Heart left ventricle (tissue), 16 donors: ENCODE results near the gene HIVEP1. TPM values are rescaled to one million over a fixed set of nuclear protein-coding genes. Genes with fewer than 3 reads are reported as not detected.

Source experiments
- ATAC-seq, 4 donors: fragments of 200-7000 bp; cut with Tn5 transposase; one replicate each; pipeline ENCODE4 v1.9.1; 2020 to 2022; ENCODE audit warnings: moderate library complexity in 4 of 4, mild to moderate bottlenecking in 3 of 4, moderate number of reproducible peaks in 1 of 4
- DNase-seq, 5 donors: peaks; one replicate each; pipeline ENCODE4 v3.0.0-alpha.2; 2020
- H3K27ac ChIP-seq, 12 donors: fragments of 200-600 bp; sonication (generic) in 4 of 12; one replicate each; pipeline versions ENCODE4 v1.5.0 to v1.8.0; 2016 to 2022; ENCODE audit warnings: mild to moderate bottlenecking in 2 of 12
- H3K27me3 ChIP-seq, 9 donors: fragments of 200-600 bp; sonication (generic) in 2 of 9; one replicate each; pipeline versions ENCODE4 v1.5.1 to v1.8.0; 2016 to 2022; ENCODE audit warnings: mild to moderate bottlenecking in 3 of 9
- H3K36me3 ChIP-seq, 9 donors: fragments of 200-600 bp; sonication (generic) in 2 of 9; one replicate each; pipeline versions ENCODE4 v1.5.0 to v1.8.0; 2018 to 2022; ENCODE audit warnings: mild to moderate bottlenecking in 2 of 9
- H3K4me1 ChIP-seq, 12 donors: fragments of 200-600 bp; sonication (generic) in 4 of 12; one replicate each; pipeline versions ENCODE4 v1.5.0 to v1.8.0; 2016 to 2022; ENCODE audit warnings: mild to moderate bottlenecking in 3 of 12
- H3K4me3 ChIP-seq, 12 donors: fragments of 200-600 bp; sonication (generic) in 4 of 12; one replicate each; pipeline versions ENCODE4 v1.5.0 to v1.8.0; 2017 to 2022; ENCODE audit warnings: mild to moderate bottlenecking in 9 of 12, moderate library complexity in 4 of 12
- H3K9me3 ChIP-seq, 12 donors: fragments of 200-600 bp; sonication (generic) in 4 of 12; one replicate each; pipeline versions ENCODE4 v1.5.0 to v1.8.0; 2016 to 2022; ENCODE audit warnings: mild to moderate bottlenecking in 1 of 12
- POLR2A ChIP-seq, 2 donors: fragments of 450-650 bp; IDR thresholded peaks; one replicate each; pipeline ENCODE4 v1.6.1; 2017; ENCODE audit warnings: antibody characterized with exemption in 2 of 2, mild to moderate bottlenecking in 2 of 2, moderate library complexity in 2 of 2
- WGBS, 4 donors: extraction: QIAGEN DNeasy Blood & Tissue Kit in 2 of 4; methylation state at CpG; one replicate each; pipeline versions ENCODE4 v1.1.5 to v1.1.7; 2013 to 2018; 5-methylcytosine and 5-hydroxymethylcytosine counted together
- intact Hi-C, 10 donors: fragments of 100-400 bp; cut with DNase I; formaldehyde crosslinking; loops; one replicate each; pipeline versions ENCODE4 v1.11.1 to v1.14.2; 2022
- polyA plus RNA-seq, 2 donors: library from polyadenylated mRNA; stranded (reverse); fragments of 200-250 nt; gene quantifications; one replicate each; pipeline ENCODE4 v1.2.3, GENCODE V29; 2013
- total RNA-seq, 9 donors: library from RNA; depleted of rRNA in 2 of 9; stranded (reverse); fragments of >200 nt in 2 of 9; fragmentation: NEBNext Ultra II Directional in 3 of 9; extraction: Animal tissue kit (Norgen Biotek cat#: 25700) in 3 of 9; gene quantifications; one replicate each; pipeline versions ENCODE4 v1.1.0 to v1.2.4, GENCODE V29; 2016 to 2023
- TF ChIP-seq, protein P1 (sequence below), 12 donors: fragments of 200-600 bp; sonication (generic) in 4 of 12; IDR thresholded peaks; one replicate each; pipeline versions ENCODE4 v1.5.0 to v1.8.0; 2018 to 2022; ENCODE audit warnings: antibody characterized with exemption in 12 of 12, mild to moderate bottlenecking in 5 of 12
- donor health status: ischemic (EF 13 %, LVEDD 7.1; RV severe dilation, severe dysfunction).
- donor health status: healthy with polysubstance abuse.
- donor health status: DM: no; HTN: yes; CAD: no.
- donor health status: DM: no; HTN: no; CAD: no.
- donor health status: ischemic (EF 25% LVEDD 6.9; RV normal size, moderate dysfunction).
- donor health status: ischemic (EF 25% LVEDD 5.7; RV mildly dilated, moderate dysfunction).
- donor health status: healthy.
- donor health status: DM: yes; HTN: yes; CAD: no.
- donor health status: ischemic (EF 35%, LVEDD 5.7; RV mildly dilated, moderate dysfunction).
- donor health status: nonischemic (EF 11% LVEDD 7.7; RV severe dilation, severe dysfunction).
- donor health status: DM: yes; HTN: yes; CAD: no.
- donor health status: PGD.
- donor health status: ischemic (EF 29% LVEDD 5.4; RV normal size, mild dysfunction).
- donor health status: nonischemic (EF 23%, LVEDD 6.1; RV moderate dilation, normal function).

The HIVEP1 gene
- total and polyA plus RNA-seq, 11 donors: 3.5 to 22.8 (median 12.5) TPM

DNA sequence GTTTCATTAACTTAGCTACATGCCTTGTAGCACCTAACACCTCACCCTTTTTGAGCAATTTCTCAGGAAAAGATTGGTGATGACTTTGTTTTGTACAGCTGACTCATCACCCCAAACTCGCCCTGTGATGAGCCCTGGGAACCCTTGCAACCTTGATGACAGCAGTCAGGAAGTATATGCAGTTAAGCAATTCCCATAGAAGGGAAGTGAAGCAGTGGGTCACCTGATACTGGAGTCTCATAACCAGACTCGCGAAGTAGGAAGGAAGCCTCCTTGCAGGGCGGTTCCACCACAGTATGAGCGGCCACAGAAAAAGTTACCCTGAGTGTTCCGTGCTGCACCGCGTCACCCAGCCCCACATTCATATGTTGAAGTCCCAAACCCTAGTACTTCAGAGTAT lies 196.1 kb downstream of the HIVEP1 start:
- no peak for TF ChIP-seq POLR2A (IDR thresholded peaks at IDR 0.05)
- TF ChIP-seq, protein P1, sequence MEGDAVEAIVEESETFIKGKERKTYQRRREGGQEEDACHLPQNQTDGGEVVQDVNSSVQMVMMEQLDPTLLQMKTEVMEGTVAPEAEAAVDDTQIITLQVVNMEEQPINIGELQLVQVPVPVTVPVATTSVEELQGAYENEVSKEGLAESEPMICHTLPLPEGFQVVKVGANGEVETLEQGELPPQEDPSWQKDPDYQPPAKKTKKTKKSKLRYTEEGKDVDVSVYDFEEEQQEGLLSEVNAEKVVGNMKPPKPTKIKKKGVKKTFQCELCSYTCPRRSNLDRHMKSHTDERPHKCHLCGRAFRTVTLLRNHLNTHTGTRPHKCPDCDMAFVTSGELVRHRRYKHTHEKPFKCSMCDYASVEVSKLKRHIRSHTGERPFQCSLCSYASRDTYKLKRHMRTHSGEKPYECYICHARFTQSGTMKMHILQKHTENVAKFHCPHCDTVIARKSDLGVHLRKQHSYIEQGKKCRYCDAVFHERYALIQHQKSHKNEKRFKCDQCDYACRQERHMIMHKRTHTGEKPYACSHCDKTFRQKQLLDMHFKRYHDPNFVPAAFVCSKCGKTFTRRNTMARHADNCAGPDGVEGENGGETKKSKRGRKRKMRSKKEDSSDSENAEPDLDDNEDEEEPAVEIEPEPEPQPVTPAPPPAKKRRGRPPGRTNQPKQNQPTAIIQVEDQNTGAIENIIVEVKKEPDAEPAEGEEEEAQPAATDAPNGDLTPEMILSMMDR (IDR thresholded peaks at IDR 0.05): no peak
- Histone ChIP-seq H3K4me3 (no peak overlapping the region), H3K36me3 (no peaks in the 10 kb centered on the region), H3K4me1 (no peaks in the 10 kb centered on the region), H3K27ac (no peak overlapping the region), H3K9me3 (no peaks in the 10 kb centered on the region), H3K27me3 (no peaks in the 10 kb centered on the region)
- WGBS, 4 donors: 78 to 87% (median 80%) methylated on average over 8 of the region's 8 CpGs
- intact Hi-C loops: no loop called here
- peak in 3 of 5 donors; percentile 6 to 31 (median 22) for DNase-seq
- peak in 3 of 4 donors; percentile 16 to 85 (median 63) for ATAC-seq

DNA sequence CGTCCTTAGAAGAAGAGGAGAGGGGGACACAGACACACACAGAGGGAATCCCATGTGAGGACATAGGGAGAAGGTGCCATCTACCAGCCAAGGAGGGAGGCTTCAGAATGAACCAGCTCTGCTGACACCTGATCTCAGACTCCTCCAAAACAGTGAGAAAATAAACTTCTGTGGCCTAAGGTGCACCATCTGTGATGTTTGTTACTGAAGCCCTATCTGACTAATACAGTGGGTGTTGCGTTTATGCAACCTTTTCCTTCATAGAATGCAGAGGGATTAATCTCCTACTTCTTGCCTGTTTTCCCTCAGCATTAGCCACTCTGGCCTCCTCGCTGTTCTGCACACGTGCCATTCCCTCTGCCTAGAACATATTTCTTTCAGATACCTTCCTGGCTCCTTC lies 196.6 kb downstream of the HIVEP1 start:
- TF ChIP-seq POLR2A (IDR thresholded peaks at IDR 0.05): no peak
- TF ChIP-seq, protein P1 (IDR thresholded peaks at IDR 0.05): no peak
- DNase-seq (no peak), ATAC-seq (no peak)
- no peak overlapping the region for H3K27ac ChIP-seq
- H3K27me3 ChIP-seq: no peaks in the 10 kb centered on the region
- intact Hi-C loops: no loop called here
- H3K4me1 ChIP-seq: no peaks in the 10 kb centered on the region
- no peaks in the 10 kb centered on the region for H3K9me3 ChIP-seq
- WGBS, 4 donors: 91 to 97% (median 95%) methylated on average over 4 of the region's 4 CpGs
- H3K36me3 ChIP-seq: no peaks in the 10 kb centered on the region
- H3K4me3 ChIP-seq: no peak overlapping the region

Other genes with a start within 250 kb of the HIVEP1 start
- gene ADTRP, start 233.5 kb upstream of the HIVEP1 start, total RNA-seq: under 1 TPM in 3 of 9 donors, not detected in 6; 0.43 to 0.85 (median 0.48) TPM
- under 1 TPM in 1 of 2 donors, not detected in 1; 0.26 TPM for gene ADTRP, start 233.5 kb upstream of the HIVEP1 start, polyA plus RNA-seq